Measurements from ENCODE around the gene CDC25C.
"Not testable (repeated sequence)": the region's sequence is repeated elsewhere in the genome, so short reads cannot be mapped to it uniquely, and the experiment has no call there.

Gene CDC25C

GRCh38 chr5:138275895-138276294, 55.7 kb downstream of the CDC25C start:
- DNase-seq (ENCODE audit: low read depth): no peak

DNA sequence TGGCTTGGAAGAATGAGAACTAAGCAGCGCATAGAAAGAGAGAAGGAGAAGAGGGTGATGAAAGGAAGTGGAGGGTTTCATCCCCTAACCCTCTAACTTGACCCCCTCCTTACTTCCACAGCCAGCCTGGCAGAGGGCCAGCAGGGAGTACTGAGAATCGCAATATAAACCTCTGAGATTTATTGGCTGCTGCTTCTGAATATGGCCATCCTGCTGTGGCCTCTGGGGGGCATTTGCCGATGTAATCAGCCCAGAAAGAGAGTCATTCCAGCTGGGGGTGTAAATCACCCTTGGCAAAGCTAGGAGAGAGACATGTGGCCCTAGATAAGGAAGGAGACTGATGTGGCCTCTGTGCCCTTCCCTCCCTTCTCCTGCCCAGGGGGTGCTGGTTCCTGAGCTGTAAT, 56.2 kb downstream of the CDC25C start:
- no peak for DNase-seq (ENCODE audit: low read depth)

GRCh38 chr5:138274189-138274853, 57.3 kb downstream of the CDC25C start, which contains the start of gene GFRA3:
Gene GFRA3, minus strand, starts transcription at chr5:138274621. Its CDS starts 197 bp downstream, at chr5:138274424.
- peak; percentile 2 for DNase-seq (ENCODE audit: low read depth)

DNA sequence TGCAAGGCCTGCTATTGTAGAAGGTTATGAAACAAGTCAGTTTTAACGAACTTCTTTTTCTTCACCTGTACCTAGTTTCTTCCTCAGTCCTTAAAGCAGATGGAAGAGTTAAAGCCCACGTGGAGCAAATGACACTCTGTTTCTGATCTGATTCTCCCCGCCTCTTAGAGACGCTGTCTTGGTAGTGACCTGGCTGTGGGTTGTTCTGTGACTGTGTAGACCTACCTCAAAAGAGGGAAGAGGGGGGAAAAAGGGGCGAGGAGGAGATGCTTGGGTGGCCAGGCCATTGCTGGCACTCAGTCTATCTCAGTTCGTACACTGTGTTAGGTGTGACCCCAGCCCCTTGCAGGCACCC, 57.8 kb downstream of the CDC25C start:
- DNase-seq (ENCODE audit: low read depth): no peak

GRCh38 chr5:138272681-138273080, 58.9 kb downstream of the CDC25C start:
- no peak for DNase-seq (ENCODE audit: low read depth)

DNA sequence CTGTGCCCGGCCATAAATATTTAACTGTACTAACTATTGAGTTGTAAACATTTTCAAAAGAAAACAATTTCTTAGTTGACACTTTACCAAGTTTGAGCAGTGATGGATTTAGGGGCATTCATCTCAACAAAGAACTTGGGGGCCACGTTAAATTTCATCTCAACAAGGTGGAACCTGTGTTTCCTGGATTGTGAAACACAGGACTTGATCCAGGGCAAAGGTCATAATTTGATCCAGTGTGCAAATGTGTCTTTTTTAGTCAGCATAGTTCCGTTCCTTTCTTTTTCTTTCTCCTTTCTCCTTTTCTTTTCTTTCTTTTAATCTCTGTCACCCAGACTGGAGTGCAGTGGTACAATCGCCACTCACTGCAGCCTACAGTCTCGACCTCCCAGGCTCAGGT, 60.3 kb downstream of the CDC25C start:
- no peak for DNase-seq (ENCODE audit: low read depth)

DNA sequence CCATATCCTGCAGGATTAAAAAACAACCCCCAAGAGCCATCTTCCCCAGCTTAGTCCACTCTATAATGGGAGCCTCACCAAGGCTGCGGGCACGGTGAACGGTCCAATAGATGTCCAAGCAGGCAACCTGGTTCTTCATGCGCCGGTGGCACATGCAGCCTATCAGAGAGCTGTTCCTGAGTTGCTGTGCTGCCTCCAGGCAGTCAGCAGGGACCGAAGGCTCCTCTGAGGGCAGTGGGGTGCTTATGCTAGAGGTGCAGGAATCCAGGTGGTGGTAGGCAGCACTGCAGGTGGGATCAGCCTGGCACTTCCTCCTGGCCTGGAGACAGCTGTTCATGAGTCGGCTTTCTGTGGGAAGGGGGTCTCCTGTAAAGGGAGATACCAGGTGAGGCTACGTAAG, 67.4 kb downstream of the CDC25C start:
- DNase-seq (ENCODE audit: low read depth): no peak

GRCh38 chr5:138263581-138263980, 68.0 kb downstream of the CDC25C start:
- no peak for DNase-seq (ENCODE audit: low read depth)

GRCh38 chr5:138258704-138259292, 72.8 kb downstream of the CDC25C start:
- no peak for DNase-seq (ENCODE audit: low read depth)

DNA sequence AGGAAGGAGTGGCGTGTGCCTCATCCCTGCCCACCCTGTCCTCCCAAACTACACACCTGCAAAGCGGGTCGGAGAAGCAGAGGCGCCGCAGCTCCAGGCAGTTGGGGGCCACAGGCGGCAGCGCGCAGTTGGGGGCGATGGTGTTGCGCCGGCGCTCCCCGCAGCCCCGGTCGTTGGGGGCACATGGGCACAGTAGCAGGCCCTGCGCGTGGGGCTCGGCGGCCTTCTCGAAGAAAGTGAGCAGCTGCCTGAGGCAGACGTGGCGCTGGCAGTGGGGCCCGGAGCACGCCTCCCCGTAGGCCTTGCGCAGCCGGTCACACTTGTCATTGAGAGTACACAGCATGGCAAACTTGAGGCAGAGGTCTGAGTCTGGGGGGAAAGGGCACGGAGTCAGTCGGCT, 74.0 kb downstream of the CDC25C start:
- no peak for DNase-seq (ENCODE audit: low read depth)

DNA sequence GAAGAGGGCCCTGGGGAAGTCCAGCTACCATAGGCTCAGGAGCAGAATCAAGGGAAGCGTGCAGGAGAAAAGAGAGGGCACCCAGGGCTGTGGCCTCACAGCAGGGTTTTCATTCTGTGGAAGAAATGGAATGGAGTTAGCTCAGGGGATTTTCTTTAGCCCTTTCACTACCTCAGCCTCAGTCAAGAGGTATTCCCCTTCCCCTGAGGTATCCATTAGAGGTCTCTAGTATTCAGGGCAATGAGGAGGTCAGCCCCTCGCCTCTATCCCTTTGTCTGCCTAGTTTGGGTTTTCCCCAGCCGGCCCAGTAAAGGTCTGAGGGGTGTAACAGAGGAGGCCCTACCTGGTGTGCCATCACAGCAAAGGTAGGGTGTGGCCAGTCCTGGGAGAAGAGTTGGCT, 78.7 kb downstream of the CDC25C start:
- no peak for DNase-seq (ENCODE audit: low read depth)

GRCh38 chr5:138247800-138248199, 83.8 kb downstream of the CDC25C start:
- not testable (repeated sequence) for DNase-seq (ENCODE audit: low read depth)

DNA sequence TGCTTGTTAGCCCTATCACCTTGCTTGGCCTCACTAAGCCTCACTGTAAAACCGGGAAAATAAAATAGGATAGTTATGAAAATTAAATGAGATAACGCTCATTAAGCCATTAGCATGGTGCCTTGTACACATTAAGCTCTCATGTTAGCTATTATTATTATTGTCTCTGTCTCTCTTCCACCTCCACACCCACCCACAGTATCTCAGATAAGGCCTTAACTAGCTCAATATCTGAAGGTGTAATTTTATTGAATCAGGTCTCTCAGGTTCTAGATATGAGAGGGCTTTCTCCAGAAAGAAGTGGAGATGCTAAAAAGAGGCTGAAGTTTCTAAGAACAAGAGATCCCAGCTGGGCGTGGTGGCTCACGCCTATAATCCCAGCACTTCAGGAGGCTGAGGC, 84.8 kb downstream of the CDC25C start:
- no peak for DNase-seq (ENCODE audit: low read depth)

DNA sequence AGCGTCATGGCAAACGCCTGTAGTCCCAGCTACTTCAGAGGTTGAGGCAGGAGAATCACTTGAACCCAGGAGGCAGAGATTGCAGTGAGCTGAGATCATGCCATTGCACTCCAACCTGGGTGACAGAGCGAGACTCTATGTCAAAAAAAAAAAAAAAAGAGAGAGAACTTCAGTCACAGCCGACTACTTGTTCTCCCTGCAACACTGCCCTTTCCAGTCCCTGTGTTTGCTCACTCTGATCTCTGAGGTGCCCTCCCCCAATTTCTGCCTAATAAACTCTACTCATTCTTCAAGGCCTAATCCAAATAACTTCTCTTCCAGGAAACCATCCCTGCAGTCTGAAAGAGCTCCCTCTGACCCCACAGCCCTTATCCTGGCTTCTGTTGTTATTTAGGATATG, 85.3 kb downstream of the CDC25C start:
- no peak for DNase-seq (ENCODE audit: low read depth)

DNA sequence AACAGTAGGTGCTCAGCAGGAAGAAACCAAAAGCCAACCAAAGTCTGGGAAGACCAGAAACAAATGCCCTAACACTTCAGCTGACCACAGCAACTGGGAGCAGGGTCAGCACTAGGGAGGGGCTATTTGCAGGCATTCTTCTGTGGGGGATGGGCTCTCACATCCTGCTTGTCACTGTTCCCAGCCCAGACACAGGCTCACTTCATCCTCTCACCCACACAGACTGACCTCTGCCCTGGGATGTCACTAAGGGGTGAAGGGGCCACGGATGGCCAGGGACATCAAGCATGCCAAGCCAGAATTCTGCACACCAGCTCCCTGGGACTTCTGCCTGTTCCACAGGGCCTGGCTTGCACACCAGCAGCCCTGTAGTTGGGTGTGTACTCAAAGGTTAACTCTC, 85.9 kb downstream of the CDC25C start:
- DNase-seq (ENCODE audit: low read depth): no peak

DNA sequence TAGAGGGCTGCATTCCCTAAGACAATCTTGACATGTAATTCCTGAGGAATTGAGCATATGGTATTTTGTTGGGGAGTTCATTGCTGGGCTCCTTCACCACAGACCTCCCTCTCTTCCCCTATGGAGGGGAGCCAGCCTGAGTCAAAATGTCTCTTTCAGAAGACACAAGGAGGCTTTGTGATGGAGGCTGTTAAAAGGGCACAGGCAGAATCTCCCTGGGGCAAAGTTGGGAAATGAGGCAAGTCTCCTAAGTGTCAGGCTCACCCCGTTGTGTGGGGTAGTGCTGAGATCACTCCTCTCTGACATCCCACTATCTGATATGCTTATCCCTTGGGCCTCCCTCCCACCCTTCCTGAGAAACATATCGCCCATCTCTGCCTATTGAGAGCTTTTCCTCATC, 87.8 kb downstream of the CDC25C start:
- DNase-seq (ENCODE audit: low read depth): no peak

GRCh38 chr5:138241688-138242571, 89.7 kb downstream of the CDC25C start:
- no peak for DNase-seq (ENCODE audit: low read depth)

GRCh38 chr5:138240650-138241385, 90.8 kb downstream of the CDC25C start:
- DNase-seq (ENCODE audit: low read depth): no peak

GRCh38 chr5:138238034-138238433, 93.6 kb downstream of the CDC25C start:
- no peak for DNase-seq (ENCODE audit: low read depth)
